ENCODE measurements around the gene BOC.

DNA sequence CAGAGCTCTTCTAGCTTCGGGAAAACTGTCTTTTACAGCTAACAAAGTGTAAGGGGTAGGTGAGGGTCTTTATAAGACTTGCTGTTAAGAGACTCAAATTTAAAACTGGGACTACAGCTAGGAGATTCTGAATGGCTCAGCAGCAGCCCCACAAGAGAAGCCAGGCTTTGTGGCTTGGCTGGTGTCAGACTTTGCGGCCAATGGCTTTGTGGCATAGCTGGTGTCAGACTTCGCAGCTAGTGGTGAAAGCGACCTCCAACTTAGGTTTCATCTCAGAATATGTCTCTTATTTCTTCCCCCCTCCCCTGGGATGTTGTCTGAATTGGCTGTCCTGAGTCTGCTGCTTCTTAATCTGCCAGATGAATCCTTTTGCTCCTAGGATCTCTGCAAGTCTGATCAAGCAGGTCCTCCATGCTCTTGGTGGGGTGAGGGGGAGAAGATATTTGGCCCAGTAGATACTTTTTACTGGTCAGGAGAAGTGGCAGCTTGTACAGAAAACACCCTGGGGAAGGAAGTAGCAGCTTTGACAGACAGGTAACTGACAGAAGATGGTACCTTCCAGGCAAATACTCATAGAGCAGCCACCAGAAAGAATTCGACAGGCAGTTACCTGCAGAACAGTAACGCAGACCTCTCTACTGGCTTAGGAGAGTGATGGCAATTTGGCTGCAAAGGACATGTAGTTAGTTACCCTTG, 8.4 kb downstream of the BOC start:
- TF ChIP-seq ZNF24 (IDR thresholded peaks at IDR 0.05) (no peak), ZBTB25 (CRISPR knock-in tag; IDR thresholded peaks at IDR 0.05) (no peak), KLF15 (CRISPR knock-in tag; IDR thresholded peaks at IDR 0.05; ENCODE audit: borderline replicate concordance) (no peak), JUNB (CRISPR knock-in tag; IDR thresholded peaks at IDR 0.05; ENCODE audit: borderline replicate concordance) (no peak)
- TF ChIP-seq, protein P1, sequence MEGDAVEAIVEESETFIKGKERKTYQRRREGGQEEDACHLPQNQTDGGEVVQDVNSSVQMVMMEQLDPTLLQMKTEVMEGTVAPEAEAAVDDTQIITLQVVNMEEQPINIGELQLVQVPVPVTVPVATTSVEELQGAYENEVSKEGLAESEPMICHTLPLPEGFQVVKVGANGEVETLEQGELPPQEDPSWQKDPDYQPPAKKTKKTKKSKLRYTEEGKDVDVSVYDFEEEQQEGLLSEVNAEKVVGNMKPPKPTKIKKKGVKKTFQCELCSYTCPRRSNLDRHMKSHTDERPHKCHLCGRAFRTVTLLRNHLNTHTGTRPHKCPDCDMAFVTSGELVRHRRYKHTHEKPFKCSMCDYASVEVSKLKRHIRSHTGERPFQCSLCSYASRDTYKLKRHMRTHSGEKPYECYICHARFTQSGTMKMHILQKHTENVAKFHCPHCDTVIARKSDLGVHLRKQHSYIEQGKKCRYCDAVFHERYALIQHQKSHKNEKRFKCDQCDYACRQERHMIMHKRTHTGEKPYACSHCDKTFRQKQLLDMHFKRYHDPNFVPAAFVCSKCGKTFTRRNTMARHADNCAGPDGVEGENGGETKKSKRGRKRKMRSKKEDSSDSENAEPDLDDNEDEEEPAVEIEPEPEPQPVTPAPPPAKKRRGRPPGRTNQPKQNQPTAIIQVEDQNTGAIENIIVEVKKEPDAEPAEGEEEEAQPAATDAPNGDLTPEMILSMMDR (CRISPR knock-in tag; IDR thresholded peaks at IDR 0.05): no peak

Measured in HepG2 (cell line).